Measurements from ENCODE around the gene PTPN6. TPM values are rescaled to one million over a fixed set of nuclear protein-coding genes. Genes with fewer than 3 reads are reported as not detected.

PTPN6 gene
- polyA plus RNA-seq, 3 donors, result 449 to 764 (median 562) TPM

DNA sequence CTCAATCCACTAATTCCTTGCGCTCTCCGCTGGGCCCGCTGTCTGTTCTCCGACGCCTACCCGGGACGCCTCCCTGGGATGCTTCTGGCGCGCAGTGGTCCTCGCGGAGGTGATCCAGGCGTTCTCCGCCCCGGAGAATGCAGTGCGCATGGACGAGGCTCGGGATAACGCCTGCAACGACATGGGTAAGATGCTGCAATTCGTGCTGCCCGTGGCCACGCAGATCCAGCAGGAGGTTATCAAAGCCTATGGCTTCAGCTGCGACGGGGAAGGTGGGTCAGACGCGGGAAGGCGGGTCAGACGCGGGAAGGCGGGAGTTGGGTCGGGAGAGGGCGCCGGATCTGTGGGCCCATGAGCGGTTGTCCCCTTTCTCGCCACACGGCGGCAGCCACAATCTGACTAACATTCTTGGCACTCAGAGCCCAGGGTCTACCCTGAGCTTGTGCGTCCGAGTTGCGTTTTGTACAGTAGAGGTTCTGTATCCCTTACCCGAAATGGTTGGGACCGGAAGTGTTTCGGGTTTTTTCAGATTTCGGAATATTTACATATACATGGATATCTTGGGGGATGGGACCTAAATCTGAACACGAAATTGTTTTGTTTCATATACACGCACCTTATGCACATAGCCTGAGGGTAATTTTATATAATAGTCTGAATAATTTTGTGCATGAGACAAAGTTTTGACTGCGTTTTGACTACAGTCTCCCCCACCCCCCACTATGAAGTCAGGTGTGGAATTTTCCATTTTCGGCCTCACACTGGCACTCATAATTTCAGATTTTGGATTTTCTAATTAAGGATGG lies 6.6 kb upstream of the PTPN6 start:
- Mint-ChIP-seq H3K4me1 (peaks cover 65% of the 10 kb centered on the region), H3K9me3 (peaks cover 0 to 2% (median 0%) of the 10 kb centered on the region in 7 donors), H3K36me3 (peaks cover 3% of the 10 kb centered on the region in 2 donors), H3K4me3 (peak overlapping the region; percentile 82 to 91), H3K27me3 (ENCODE audit: low read depth in 3 of 3) (peaks cover 0 to 2% (median 0%) of the 10 kb centered on the region in 3 donors), H3K27ac (peak overlapping the region; percentile 94 to 99 (median 98))
- peaks cover 12% of the 10 kb centered on the region for H3K79me2 ChIP-seq (ENCODE audit: insufficient read depth, low read length)
- H3K9ac ChIP-seq (ENCODE audit: insufficient read depth, low read length, poor library complexity, severe bottlenecking), result peak overlapping the region; percentile 47
- peaks cover 62 to 68% of the 10 kb centered on the region in 2 donors for H3K4me1 ChIP-seq (ENCODE audit: control insufficient read depth in 1 of 2, insufficient read depth in 2 of 2, low read length in 2 of 2)
- no peaks in the 10 kb centered on the region for H4K20me1 ChIP-seq (ENCODE audit: insufficient read depth, low read length)
- H3K4me3 ChIP-seq (replicated peaks in 1 of 3; ENCODE audit: low read depth in 2 of 3, low read length in 3 of 3), result peak overlapping the region; percentile 3 to 76 (median 48)
- no peaks in the 10 kb centered on the region for H3K27me3 ChIP-seq (ENCODE audit: control insufficient read depth in 2 of 2, insufficient read depth in 2 of 2, low read length in 2 of 2)
- peak; percentile 82 to 90 (median 90) for DNase-seq
- no peaks in the 10 kb centered on the region for H3K9me3 ChIP-seq (replicated peaks in 1 of 2; ENCODE audit: control insufficient read depth in 1 of 2, insufficient read depth in 1 of 2, low read length in 2 of 2)
- peak overlapping the region; percentile 42 for H2AFZ ChIP-seq (ENCODE audit: insufficient read depth, low read depth, low read length, poor library complexity, severe bottlenecking)
- TF ChIP-seq, protein P1, sequence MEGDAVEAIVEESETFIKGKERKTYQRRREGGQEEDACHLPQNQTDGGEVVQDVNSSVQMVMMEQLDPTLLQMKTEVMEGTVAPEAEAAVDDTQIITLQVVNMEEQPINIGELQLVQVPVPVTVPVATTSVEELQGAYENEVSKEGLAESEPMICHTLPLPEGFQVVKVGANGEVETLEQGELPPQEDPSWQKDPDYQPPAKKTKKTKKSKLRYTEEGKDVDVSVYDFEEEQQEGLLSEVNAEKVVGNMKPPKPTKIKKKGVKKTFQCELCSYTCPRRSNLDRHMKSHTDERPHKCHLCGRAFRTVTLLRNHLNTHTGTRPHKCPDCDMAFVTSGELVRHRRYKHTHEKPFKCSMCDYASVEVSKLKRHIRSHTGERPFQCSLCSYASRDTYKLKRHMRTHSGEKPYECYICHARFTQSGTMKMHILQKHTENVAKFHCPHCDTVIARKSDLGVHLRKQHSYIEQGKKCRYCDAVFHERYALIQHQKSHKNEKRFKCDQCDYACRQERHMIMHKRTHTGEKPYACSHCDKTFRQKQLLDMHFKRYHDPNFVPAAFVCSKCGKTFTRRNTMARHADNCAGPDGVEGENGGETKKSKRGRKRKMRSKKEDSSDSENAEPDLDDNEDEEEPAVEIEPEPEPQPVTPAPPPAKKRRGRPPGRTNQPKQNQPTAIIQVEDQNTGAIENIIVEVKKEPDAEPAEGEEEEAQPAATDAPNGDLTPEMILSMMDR (IDR thresholded peaks at IDR 0.05), result peak; percentile 81
- WGBS (ENCODE audit: insufficient coverage), result 0% methylated on average over 27 of the region's 48 CpGs
- peak overlapping the region; percentile 83 for H3K4me2 ChIP-seq (replicated peaks; ENCODE audit: extremely low read depth, low read length, poor library complexity, severe bottlenecking)
- intact Hi-C loops (cut with micrococcal nuclease), result loop anchor here (2.0 to 5.0 kb wide), 3 partner anchors 14 to 72 kb away; partner anchors contain the start of gene SPSB2 (in 1 of the 2)
- H3K36me3 ChIP-seq (replicated peaks in 1 of 2; ENCODE audit: control insufficient read depth in 1 of 2, insufficient read depth in 2 of 2, low read length in 2 of 2), result no peaks in the 10 kb centered on the region
- H3K27ac ChIP-seq (ENCODE audit: low read depth in 1 of 2, low read length in 2 of 2), result peak overlapping the region; percentile 76 to 89

DNA sequence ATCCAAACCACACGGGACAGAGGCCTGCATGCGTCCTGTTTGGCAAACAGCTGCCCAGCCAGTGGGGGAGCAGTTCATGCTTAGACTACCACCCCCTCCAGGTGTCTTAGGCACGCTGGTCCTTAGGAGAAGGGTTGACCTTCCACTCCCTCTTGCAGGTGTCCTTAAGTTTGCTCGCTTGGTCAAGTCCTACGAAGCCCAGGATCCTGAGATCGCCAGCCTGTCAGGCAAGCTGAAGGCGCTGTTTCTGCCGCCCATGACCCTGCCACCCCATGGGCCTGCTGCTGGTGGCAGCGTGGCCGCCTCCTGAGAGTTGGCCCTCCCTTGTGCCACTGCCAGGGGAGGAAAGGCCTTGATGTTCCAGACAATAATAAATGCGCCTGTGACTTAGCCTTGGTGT lies 5.5 kb upstream of the PTPN6 start:
- Mint-ChIP-seq H3K4me3 (no peak overlapping the region), H3K27me3 (ENCODE audit: low read depth in 3 of 3) (peaks cover 0 to 2% (median 0%) of the 10 kb centered on the region in 3 donors), H3K27ac (peak overlapping the region in 2 of 7 donors; percentile 6 to 54), H3K9me3 (peaks cover 0 to 2% (median 0%) of the 10 kb centered on the region in 7 donors), H3K4me1 (peaks cover 76% of the 10 kb centered on the region), H3K36me3 (peaks cover 3% of the 10 kb centered on the region in 2 donors)
- intact Hi-C loops (cut with micrococcal nuclease), result loop anchor here (1.0 to 2.0 kb wide), 3 partner anchors 13 to 19 kb away; no protein-coding TSS in a partner anchor
- Histone ChIP-seq H3K4me2 (replicated peaks; ENCODE audit: extremely low read depth, low read length, poor library complexity, severe bottlenecking) (peak overlapping the region; percentile 73), H4K20me1 (ENCODE audit: insufficient read depth, low read length) (no peaks in the 10 kb centered on the region), H3K9me3 (replicated peaks in 1 of 2; ENCODE audit: control insufficient read depth in 1 of 2, insufficient read depth in 1 of 2, low read length in 2 of 2) (no peaks in the 10 kb centered on the region), H3K27me3 (ENCODE audit: control insufficient read depth in 2 of 2, insufficient read depth in 2 of 2, low read length in 2 of 2) (no peaks in the 10 kb centered on the region), H3K9ac (ENCODE audit: insufficient read depth, low read length, poor library complexity, severe bottlenecking) (no peak overlapping the region), H3K36me3 (replicated peaks in 1 of 2; ENCODE audit: control insufficient read depth in 1 of 2, insufficient read depth in 2 of 2, low read length in 2 of 2) (no peaks in the 10 kb centered on the region), H3K27ac (ENCODE audit: low read depth in 1 of 2, low read length in 2 of 2) (no peak overlapping the region), H2AFZ (ENCODE audit: insufficient read depth, low read depth, low read length, poor library complexity, severe bottlenecking) (no peak overlapping the region), H3K4me3 (replicated peaks in 1 of 3; ENCODE audit: low read depth in 2 of 3, low read length in 3 of 3) (peak overlapping the region in 1 of 3 experiments; percentile 72), H3K4me1 (ENCODE audit: control insufficient read depth in 1 of 2, insufficient read depth in 2 of 2, low read length in 2 of 2) (peaks cover 73 to 78% of the 10 kb centered on the region in 2 donors), H3K79me2 (ENCODE audit: insufficient read depth, low read length) (peaks cover 17% of the 10 kb centered on the region)
- DNase-seq, result no peak
- 75% methylated on average over 8 of the region's 11 CpGs for WGBS (ENCODE audit: insufficient coverage)
- TF ChIP-seq, protein P1 (IDR thresholded peaks at IDR 0.05), result no peak

All from CD14-positive monocyte (primary cell).